Activated CD8-positive, alpha-beta T cell treated with anti-CD3 and anti-CD28 coated beads for 36 hours (primary cell): Measurements from ENCODE around the gene ASTN2. TPM values are rescaled to one million over a fixed set of nuclear protein-coding genes. Genes with fewer than 3 reads are reported as not detected.

ENCODE experiments used
- ATAC-seq: fragments of 200-7000 bp; cut with Tn5 transposase; one replicate; pipeline ENCODE4 v1.10.0; 2021; ENCODE audit warnings: mild to moderate bottlenecking, moderate library complexity
- CTCF ChIA-PET: fragments of 350-600 bp; sonication (Branson Sonifier 250); formaldehyde crosslinking; loops from one replicate; lab custom pipeline; 2021; ENCODE audit warnings: antibody characterized with exemption; lab: Charles Lee
- POLR2A ChIA-PET: fragments of 350-600 bp; sonication (Branson Sonifier 250); formaldehyde crosslinking; loops from one replicate; lab custom pipeline; 2021; ENCODE audit warnings: antibody characterized with exemption; lab: Charles Lee
- DNase-seq: peaks from one replicate; pipeline ENCODE4 v3.0.0-alpha.2; 2020
- H3K27ac Mint-ChIP-seq: one replicate; pipeline ENCODE4 v1.8.0; 2021; ENCODE audit warnings: mild to moderate bottlenecking, mixed read lengths
- H3K27me3 Mint-ChIP-seq: one replicate; pipeline ENCODE4 v1.8.0; 2021; ENCODE audit warnings: mixed read lengths
- H3K36me3 Mint-ChIP-seq: one replicate; pipeline ENCODE4 v1.8.0; 2021; ENCODE audit warnings: low read depth, mixed read lengths
- H3K4me1 Mint-ChIP-seq: one replicate; pipeline ENCODE4 v1.8.0; 2021; ENCODE audit warnings: low read depth, mixed read lengths
- H3K4me3 Mint-ChIP-seq: one replicate; pipeline ENCODE4 v1.8.0; 2021; ENCODE audit warnings: mild to moderate bottlenecking, moderate library complexity, mixed read lengths
- H3K9me3 Mint-ChIP-seq: one replicate; pipeline ENCODE4 v1.8.0; 2021; ENCODE audit warnings: mixed read lengths
- CTCF ChIP-seq: fragments of 200-600 bp; IDR thresholded peaks from one replicate; pipeline ENCODE4 v1.8.0; 2022; ENCODE audit warnings: antibody characterized with exemption, mild to moderate bottlenecking
- intact Hi-C: fragments of 100-400 bp; cut with micrococcal nuclease; formaldehyde crosslinking; loops from one replicate; pipeline ENCODE4 v1.10.0; 2022
- total RNA-seq, 2 experiments: library from RNA; stranded (reverse); gene quantifications; one replicate each; pipeline ENCODE4 v1.2.3, GENCODE V29; 2021

The ASTN2 gene
- total RNA-seq, 2 experiments from 2014 or later, result 5.2 to 5.7 TPM

- intact Hi-C loops, result no loop called here
- Mint-ChIP-seq H3K4me1 (no peaks in the 10 kb centered on the region), H3K27ac (no peak overlapping the region), H3K9me3 (no peaks in the 10 kb centered on the region), H3K4me3 (no peak overlapping the region), H3K27me3 (no peaks in the 10 kb centered on the region), H3K36me3 (no peaks in the 10 kb centered on the region)
- ChIA-PET CTCF (no interaction called here), POLR2A (no interaction called here)
- DNase-seq (no peak), ATAC-seq (no peak)
- TF ChIP-seq CTCF, result no peak
These were observed 288.0 kb downstream of the ASTN2 start for GRCh38 chr9:117126871-117127270.

GRCh38 chr9:117125531-117125930 is 289.3 kb downstream of the ASTN2 start:
- Mint-ChIP-seq H3K4me3 (no peak overlapping the region), H3K4me1 (no peaks in the 10 kb centered on the region), H3K27me3 (no peaks in the 10 kb centered on the region), H3K27ac (no peak overlapping the region), H3K36me3 (no peaks in the 10 kb centered on the region), H3K9me3 (peaks cover 8% of the 10 kb centered on the region)
- intact Hi-C loops, result no loop called here
- TF ChIP-seq CTCF, result no peak
- ChIA-PET POLR2A (no interaction called here), CTCF (interaction anchor here (1.2 kb wide), 1 partner anchor 9 kb away, joined by 3 read pairs; no protein-coding TSS in a partner anchor)
- ATAC-seq (no peak), DNase-seq (no peak)

- H3K27ac Mint-ChIP-seq, result no peak overlapping the region
- ChIA-PET CTCF (no interaction called here), POLR2A (no interaction called here)
- intact Hi-C loops, result no loop called here
- peaks cover 11% of the 10 kb centered on the region for H3K9me3 Mint-ChIP-seq
- H3K4me1 Mint-ChIP-seq, result peaks cover 3% of the 10 kb centered on the region
- ATAC-seq (no peak), DNase-seq (no peak)
- no peaks in the 10 kb centered on the region for H3K36me3 Mint-ChIP-seq
- no peak overlapping the region for H3K4me3 Mint-ChIP-seq
- H3K27me3 Mint-ChIP-seq, result no peaks in the 10 kb centered on the region
- no peak for TF ChIP-seq CTCF
These were observed 291.1 kb downstream of the ASTN2 start for GRCh38 chr9:117123729-117124128.

- Mint-ChIP-seq H3K27me3 (no peaks in the 10 kb centered on the region), H3K36me3 (no peaks in the 10 kb centered on the region), H3K27ac (no peak overlapping the region), H3K4me1 (peaks cover 3% of the 10 kb centered on the region), H3K9me3 (peaks cover 11% of the 10 kb centered on the region), H3K4me3 (no peak overlapping the region)
- POLR2A ChIA-PET, result no interaction called here
- intact Hi-C loops, result no loop called here
- no peak for TF ChIP-seq CTCF
- CTCF ChIA-PET, result no interaction called here
- DNase-seq, result no peak
- ATAC-seq, result no peak
These were observed 291.9 kb downstream of the ASTN2 start for GRCh38 chr9:117122953-117123352.

GRCh38 chr9:117122102-117122501 is 292.8 kb downstream of the ASTN2 start:
- POLR2A ChIA-PET, result no interaction called here
- peaks cover 11% of the 10 kb centered on the region for H3K9me3 Mint-ChIP-seq
- no peak for ATAC-seq
- H3K4me3 Mint-ChIP-seq, result no peak overlapping the region
- no peaks in the 10 kb centered on the region for H3K36me3 Mint-ChIP-seq
- H3K27me3 Mint-ChIP-seq, result no peaks in the 10 kb centered on the region
- intact Hi-C loops, result no loop called here
- no peak for TF ChIP-seq CTCF
- H3K4me1 Mint-ChIP-seq, result peaks cover 3% of the 10 kb centered on the region
- no peak overlapping the region for H3K27ac Mint-ChIP-seq
- CTCF ChIA-PET, result no interaction called here
- no peak for DNase-seq
